Ovary (tissue), 9 donors: ENCODE measurements around the gene DPY19L3. TPM values are rescaled to one million over a fixed set of nuclear protein-coding genes. Genes with fewer than 3 reads are reported as not detected.
"Not testable (repeated sequence)": the region's sequence is repeated elsewhere in the genome, so short reads cannot be mapped to it uniquely, and the experiment has no call there.

Experiments used
- DNase-seq, 5 donors: peaks; one replicate each; pipeline ENCODE4 v3.0.0-alpha.2; 2019 to 2020
- H3K27ac ChIP-seq, 2 donors: fragments of 200-600 bp; one replicate each; pipeline versions ENCODE4 v1.5.1 to v1.8.0; 2019 to 2022
- H3K27me3 ChIP-seq: fragments of 200-600 bp; one replicate; pipeline ENCODE4 v1.8.0; 2022
- H3K36me3 ChIP-seq: fragments of 200-600 bp; sonication (generic); one replicate; pipeline ENCODE4 v1.5.1; 2019
- H3K4me1 ChIP-seq: one replicate; pipeline ENCODE4 v1.8.1; 2013; ENCODE audit warnings: mild to moderate bottlenecking, moderate library complexity; ENCODE audit not compliant: insufficient read depth
- H3K4me3 ChIP-seq: fragments of 200-600 bp; sonication (generic); one replicate; pipeline ENCODE4 v1.5.1; 2017
- H3K9me3 ChIP-seq, 2 donors: fragments of 200-600 bp in 1 of 2; sonication (generic) in 1 of 2; one replicate each; pipeline versions ENCODE4 v1.5.1 to v1.8.1; 2013 to 2019; ENCODE audit warnings: mild to moderate bottlenecking in 1 of 2, moderate library complexity in 1 of 2
- EP300 ChIP-seq: sonication (generic); formaldehyde crosslinking; IDR thresholded peaks from one replicate; pipeline ENCODE4 v1.6.1; 2017; ENCODE audit warnings: antibody characterized with exemption
- POLR2A ChIP-seq: fragments of 450-650 bp; IDR thresholded peaks from one replicate; pipeline ENCODE4 v1.6.1; 2017; ENCODE audit warnings: antibody characterized with exemption, mild to moderate bottlenecking, moderate library complexity
- WGBS, 3 donors: extraction: QIAGEN DNeasy Blood & Tissue Kit in 1 of 3; methylation state at CpG; one replicate each; pipeline versions ENCODE4 v1.1.5 to v1.1.7; 2013 to 2017; 5-methylcytosine and 5-hydroxymethylcytosine counted together
- intact Hi-C, 4 donors: fragments of 100-400 bp; cut with DNase I; formaldehyde crosslinking; loops; one replicate each; pipeline versions ENCODE4 v1.11.0 to v1.15.1; 2022 to 2023
- polyA plus RNA-seq, 2 donors: library from polyadenylated mRNA; stranded (reverse); fragments of 200-250 nt in 1 of 2; fragments of 350-450 nt in 1 of 2; fragmentation: Illumina TruSeq in 1 of 2; extraction: RNeasy Lipid Tissue Mini Kit (QIAGEN cat#74804) in 1 of 2; gene quantifications; one replicate each; pipeline ENCODE4 v1.2.3, GENCODE V29; 2013 to 2014
- total RNA-seq, 7 donors: library from RNA; depleted of rRNA in 2 of 7; stranded (reverse); fragments of >200 nt in 2 of 7; fragmentation: NEBNext Ultra II Directional in 3 of 7; extraction: Animal tissue kit (Norgen Biotek cat#: 25700) in 3 of 7; gene quantifications; one replicate each; pipeline versions ENCODE4 v1.1.0 to v1.2.4, GENCODE V29; 2016 to 2023
- TF ChIP-seq, protein P1 (sequence below), 3 donors: fragments of 450-650 bp in 2 of 3; fragments of 200-600 bp in 1 of 3; IDR thresholded peaks; one replicate each; pipeline versions ENCODE4 v1.5.1 to v1.8.0; 2016 to 2022; ENCODE audit warnings: antibody characterized with exemption in 3 of 3, mild to moderate bottlenecking in 1 of 3
- donor health status: DM: no; HTN: no; CAD: no; lungs with moderate emphysema.
- donor health status: DM: no; HTN: no; CAD: no.
- donor health status: Bipolar disorder and iron deficiency.
- donor health status: DM: yes; HTN: yes; CAD: no.
- donor health status: DM: no; HTN: no; CAD: no.
- donor health status: DM: yes; HTN: yes; CAD: no.

DPY19L3 gene
- total and polyA plus RNA-seq, 9 donors = 9.6 to 49.8 (median 43.9) TPM

DNA sequence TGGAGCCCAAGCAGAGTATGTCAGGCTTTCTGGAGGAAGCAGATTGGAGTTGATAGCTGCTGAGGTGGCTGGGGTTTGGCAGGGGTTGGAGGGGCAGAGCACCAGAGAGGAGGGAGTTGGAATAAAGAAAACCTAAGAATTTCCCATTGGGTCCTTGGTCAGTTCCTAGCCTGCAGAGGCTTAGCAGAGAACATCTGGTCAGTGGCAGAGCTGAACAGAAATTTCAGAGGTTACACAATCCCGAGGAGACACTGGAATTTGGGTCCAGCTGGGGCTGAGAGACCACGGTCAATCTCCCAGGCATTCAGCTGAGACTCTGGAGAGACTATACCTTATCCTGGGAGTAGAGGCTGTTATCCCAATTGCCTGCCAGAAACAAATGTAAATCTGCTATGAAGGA lies 84.4 kb downstream of the DPY19L3 start:
- TF ChIP-seq, protein P1, sequence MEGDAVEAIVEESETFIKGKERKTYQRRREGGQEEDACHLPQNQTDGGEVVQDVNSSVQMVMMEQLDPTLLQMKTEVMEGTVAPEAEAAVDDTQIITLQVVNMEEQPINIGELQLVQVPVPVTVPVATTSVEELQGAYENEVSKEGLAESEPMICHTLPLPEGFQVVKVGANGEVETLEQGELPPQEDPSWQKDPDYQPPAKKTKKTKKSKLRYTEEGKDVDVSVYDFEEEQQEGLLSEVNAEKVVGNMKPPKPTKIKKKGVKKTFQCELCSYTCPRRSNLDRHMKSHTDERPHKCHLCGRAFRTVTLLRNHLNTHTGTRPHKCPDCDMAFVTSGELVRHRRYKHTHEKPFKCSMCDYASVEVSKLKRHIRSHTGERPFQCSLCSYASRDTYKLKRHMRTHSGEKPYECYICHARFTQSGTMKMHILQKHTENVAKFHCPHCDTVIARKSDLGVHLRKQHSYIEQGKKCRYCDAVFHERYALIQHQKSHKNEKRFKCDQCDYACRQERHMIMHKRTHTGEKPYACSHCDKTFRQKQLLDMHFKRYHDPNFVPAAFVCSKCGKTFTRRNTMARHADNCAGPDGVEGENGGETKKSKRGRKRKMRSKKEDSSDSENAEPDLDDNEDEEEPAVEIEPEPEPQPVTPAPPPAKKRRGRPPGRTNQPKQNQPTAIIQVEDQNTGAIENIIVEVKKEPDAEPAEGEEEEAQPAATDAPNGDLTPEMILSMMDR (IDR thresholded peaks at IDR 0.05) = no peak
- TF ChIP-seq EP300 (no peak), POLR2A (no peak)

DNA sequence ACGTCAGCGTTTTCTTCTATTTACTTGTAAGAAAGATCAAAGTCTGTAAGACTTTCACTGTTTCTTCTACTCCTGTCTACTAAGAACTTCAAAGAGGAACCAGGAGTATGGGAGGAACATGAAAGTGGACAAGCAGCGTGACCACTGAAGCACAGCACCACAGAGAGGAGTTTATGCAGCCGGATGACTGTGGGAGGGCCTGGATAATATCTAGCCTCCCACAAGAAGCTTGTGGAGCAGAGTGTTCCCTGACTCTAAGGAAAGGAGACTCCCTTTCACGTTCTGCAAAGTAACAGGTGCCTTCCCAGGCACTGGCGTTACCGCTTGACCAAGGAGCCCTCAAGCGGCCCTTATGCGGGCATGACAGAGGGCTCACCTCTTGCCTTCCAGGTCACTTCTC lies 91.8 kb downstream of the DPY19L3 start:
- no peaks in the 10 kb centered on the region for H3K9me3 ChIP-seq
- H3K36me3 ChIP-seq = no peaks in the 10 kb centered on the region
- no peak for TF ChIP-seq EP300
- TF ChIP-seq, protein P1 (IDR thresholded peaks at IDR 0.05) = no peak
- no peak for TF ChIP-seq POLR2A
- no peak overlapping the region for H3K4me3 ChIP-seq
- no peaks in the 10 kb centered on the region for H3K27me3 ChIP-seq
- no peak overlapping the region for H3K27ac ChIP-seq
- intact Hi-C loops = no loop called here
- DNase-seq = no peak
- H3K4me1 ChIP-seq = no peaks in the 10 kb centered on the region
- WGBS, 3 donors = 50 to 57% (median 53%) methylated on average over 9 of the region's 9 CpGs

More for the DNA sequence above, 84.4 kb downstream of the DPY19L3 start:
- Histone ChIP-seq H3K4me3 (no peak overlapping the region), H3K27me3 (no peaks in the 10 kb centered on the region), H3K9me3 (peaks cover 0 to 10% of the 10 kb centered on the region in 2 donors), H3K4me1 (no peaks in the 10 kb centered on the region), H3K27ac (no peak overlapping the region), H3K36me3 (no peaks in the 10 kb centered on the region)
- 79 to 92% (median 84%) methylated on average over 2 of the region's 2 CpGs for WGBS, 3 donors
- intact Hi-C loops = no loop called here
- no peak for DNase-seq

DNA sequence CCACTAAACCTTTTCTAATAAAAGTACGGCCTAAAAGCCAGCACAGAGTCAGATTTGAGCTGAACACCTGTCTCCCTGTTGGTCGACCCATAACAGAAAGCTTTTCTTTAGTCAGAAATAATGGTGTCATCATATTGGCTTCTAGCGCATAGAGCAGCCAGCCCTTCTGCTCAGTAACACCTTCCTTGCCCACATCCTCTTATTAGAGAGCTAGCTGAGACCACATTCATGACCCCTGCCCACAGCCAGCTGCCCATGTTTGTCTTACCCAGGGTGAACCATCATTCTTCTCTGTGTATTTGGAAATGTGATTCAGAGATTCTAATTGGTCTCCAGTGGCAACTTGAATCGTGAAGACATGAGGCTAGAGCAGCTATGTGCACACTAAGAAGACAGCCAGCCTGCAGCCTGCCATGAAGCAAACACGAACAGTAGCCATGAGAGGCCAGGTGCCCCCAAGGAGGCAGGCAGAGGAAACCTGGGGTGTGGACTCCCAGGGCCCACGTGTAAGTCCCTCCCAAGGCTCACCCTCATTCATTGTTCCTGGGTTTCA lies 93.2 kb downstream of the DPY19L3 start:
- Histone ChIP-seq H3K4me1 (no peaks in the 10 kb centered on the region), H3K27me3 (no peaks in the 10 kb centered on the region), H3K9me3 (no peaks in the 10 kb centered on the region), H3K4me3 (no peak overlapping the region), H3K36me3 (no peaks in the 10 kb centered on the region), H3K27ac (no peak overlapping the region)
- no peak for DNase-seq
- intact Hi-C loops = no loop called here
- TF ChIP-seq EP300 (no peak), POLR2A (no peak)
- TF ChIP-seq, protein P1 (IDR thresholded peaks at IDR 0.05) = no peak
- 50 to 68% (median 54%) methylated on average over 6 of the region's 6 CpGs for WGBS, 3 donors

DNA sequence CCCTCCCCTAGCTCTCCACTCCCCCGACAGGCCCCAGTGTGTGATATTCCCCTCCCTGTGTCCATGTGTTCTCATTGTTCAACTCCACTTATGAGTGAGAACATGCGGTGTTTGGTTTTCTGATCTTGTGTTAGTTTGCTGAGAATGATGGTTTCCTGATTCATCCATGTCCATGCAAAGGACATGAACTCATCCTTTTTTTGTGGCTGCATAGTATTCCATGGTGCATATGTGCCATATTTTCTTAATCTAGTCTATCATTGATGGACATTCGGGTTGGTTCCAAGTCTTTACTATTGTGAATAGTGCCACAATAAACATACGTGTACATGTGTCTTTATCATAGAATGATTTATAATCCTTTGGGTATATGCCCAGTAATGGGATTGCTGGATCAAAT lies 106.9 kb downstream of the DPY19L3 start:
- H3K9me3 ChIP-seq, H3K36me3 ChIP-seq, H3K27ac ChIP-seq, intact Hi-C loops, H3K27me3 ChIP-seq, DNase-seq, H3K4me1 ChIP-seq, H3K4me3 ChIP-seq: not testable (repeated sequence)
- WGBS, 3 donors = 87 to 92% (median 90%) methylated on average over 4 of the region's 4 CpGs

DNA sequence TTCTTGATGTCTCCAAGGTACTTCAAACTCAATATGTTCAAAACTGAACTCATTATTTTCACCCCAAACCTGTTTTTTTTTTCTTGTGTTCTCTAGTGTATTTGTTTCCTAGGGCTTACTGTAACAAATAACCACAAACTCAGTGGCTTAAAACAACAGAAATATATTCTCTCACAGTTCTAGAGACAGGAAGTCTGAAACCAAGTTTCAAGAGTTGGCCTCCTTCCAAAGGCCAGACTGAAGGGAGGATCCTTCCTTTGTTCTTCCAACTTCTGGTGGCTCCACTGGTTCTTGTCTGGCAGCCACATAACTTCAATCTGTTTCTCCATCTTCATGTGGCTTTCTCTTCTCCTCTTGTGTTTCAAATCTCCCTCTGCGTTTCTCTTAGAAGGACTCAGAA lies 113.5 kb downstream of the DPY19L3 start:
- 0 to 36% (median 33%) methylated on average over 1 of the region's 1 CpG for WGBS, 3 donors
- no peaks in the 10 kb centered on the region for H3K4me1 ChIP-seq
- no peak overlapping the region for H3K4me3 ChIP-seq
- no peaks in the 10 kb centered on the region for H3K36me3 ChIP-seq
- intact Hi-C loops = no loop called here
- H3K27ac ChIP-seq = no peak overlapping the region
- no peaks in the 10 kb centered on the region for H3K27me3 ChIP-seq
- TF ChIP-seq EP300 = no peak
- no peak for DNase-seq
- no peaks in the 10 kb centered on the region for H3K9me3 ChIP-seq
